GM06990 (cell line): ENCODE data around the gene SPTBN1.

Experiments
- DNase-seq: peaks from one replicate; pipeline ENCODE4 v3.0.0-alpha.2; 2011; ENCODE audit not compliant: insufficient read length; ENCODE audit errors: extremely low read depth
- H3K27me3 ChIP-seq: replicated peaks from 2 replicates; pipeline ENCODE4 v1.6.0; 2011; ENCODE audit warnings: low read length; ENCODE audit not compliant: control insufficient read depth, insufficient read depth
- H3K36me3 ChIP-seq: 2 replicates; pipeline ENCODE4 v1.5.1; 2011; ENCODE audit warnings: low read length; ENCODE audit not compliant: control insufficient read depth, insufficient read depth
- H3K4me3 ChIP-seq: replicated peaks from 2 replicates; pipeline ENCODE4 v1.5.1; 2011; ENCODE audit warnings: low read depth, mild to moderate bottlenecking, control low read depth, low read length
- TF ChIP-seq, protein P1 (sequence below): IDR thresholded peaks from 2 replicates; pipeline ENCODE4 v1.5.1; 2011; ENCODE audit warnings: low read length, control low read depth, mild to moderate bottlenecking, inconsistent platforms; ENCODE audit not compliant: insufficient read depth, poor library complexity, severe bottlenecking

The SPTBN1 gene

DNA sequence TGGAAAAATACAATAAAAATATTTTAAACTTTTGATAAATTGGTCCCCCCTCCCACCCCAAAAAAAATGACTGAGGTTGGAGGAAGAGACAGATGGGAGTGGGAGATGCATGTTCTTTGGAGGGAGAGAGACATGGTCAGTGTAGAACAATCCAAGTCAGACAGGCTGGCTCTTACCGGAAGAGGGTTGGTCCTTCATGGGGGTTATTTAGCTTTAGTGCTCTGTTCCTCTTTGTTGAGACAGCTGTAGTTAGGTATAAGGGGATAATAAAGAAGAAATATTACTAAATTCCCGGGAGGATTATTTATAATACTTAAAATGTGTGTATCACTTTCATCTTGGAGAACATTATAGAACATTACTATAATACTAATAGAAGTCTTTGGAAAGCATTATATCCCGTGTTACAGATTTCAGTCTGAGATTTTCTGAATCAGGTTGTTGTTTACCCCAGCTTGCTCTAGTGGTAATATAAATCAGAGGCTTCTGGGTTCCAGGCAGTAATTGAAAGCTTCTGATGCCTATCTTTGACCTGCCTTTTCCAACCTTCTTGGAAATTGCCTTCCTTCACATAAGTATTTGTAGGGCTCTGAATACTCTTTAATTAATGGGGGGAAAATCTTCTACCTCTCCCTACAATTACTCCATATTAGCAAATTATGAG, 87.7 kb downstream of the SPTBN1 start:
- DNase-seq: no peak
- no peak overlapping the region for H3K4me3 ChIP-seq
- H3K36me3 ChIP-seq: no peaks in the 10 kb centered on the region
- H3K27me3 ChIP-seq: no peaks in the 10 kb centered on the region
- TF ChIP-seq, protein P1, sequence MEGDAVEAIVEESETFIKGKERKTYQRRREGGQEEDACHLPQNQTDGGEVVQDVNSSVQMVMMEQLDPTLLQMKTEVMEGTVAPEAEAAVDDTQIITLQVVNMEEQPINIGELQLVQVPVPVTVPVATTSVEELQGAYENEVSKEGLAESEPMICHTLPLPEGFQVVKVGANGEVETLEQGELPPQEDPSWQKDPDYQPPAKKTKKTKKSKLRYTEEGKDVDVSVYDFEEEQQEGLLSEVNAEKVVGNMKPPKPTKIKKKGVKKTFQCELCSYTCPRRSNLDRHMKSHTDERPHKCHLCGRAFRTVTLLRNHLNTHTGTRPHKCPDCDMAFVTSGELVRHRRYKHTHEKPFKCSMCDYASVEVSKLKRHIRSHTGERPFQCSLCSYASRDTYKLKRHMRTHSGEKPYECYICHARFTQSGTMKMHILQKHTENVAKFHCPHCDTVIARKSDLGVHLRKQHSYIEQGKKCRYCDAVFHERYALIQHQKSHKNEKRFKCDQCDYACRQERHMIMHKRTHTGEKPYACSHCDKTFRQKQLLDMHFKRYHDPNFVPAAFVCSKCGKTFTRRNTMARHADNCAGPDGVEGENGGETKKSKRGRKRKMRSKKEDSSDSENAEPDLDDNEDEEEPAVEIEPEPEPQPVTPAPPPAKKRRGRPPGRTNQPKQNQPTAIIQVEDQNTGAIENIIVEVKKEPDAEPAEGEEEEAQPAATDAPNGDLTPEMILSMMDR: no peak

DNA sequence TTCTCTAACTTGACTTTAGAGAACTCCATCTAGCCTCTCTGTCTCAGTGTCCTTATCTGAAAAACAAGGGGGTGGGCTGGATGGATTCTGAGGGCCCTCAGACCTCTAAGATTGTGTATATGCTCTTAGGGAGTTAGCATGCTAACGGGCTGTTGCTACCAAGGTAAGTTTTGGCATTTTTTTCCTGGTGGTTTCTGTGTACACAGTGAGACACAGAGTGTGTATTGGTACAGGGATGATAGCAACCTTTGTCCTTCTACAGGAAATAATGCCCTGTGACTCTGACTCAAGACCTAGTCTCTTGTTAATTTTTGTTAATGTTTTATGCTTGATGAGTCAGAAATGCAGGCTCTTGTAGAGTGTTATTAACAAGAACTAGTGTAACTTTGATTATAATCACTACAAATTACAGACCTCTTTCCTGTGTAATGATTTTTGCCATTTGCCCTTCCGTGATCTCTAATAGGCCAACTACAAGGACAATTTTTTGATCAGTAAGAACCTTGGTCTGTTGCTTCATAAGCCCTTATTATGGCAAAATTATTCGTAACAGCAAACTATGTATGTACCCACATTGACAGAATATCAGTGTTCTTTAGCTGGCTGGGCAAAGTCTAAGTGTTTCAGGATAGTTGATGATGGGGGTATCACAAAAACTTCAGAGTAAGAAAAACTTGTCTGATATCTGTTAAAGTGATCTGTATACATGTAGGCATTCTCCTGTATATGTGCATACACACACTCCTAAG, 89.7 kb downstream of the SPTBN1 start:
- Histone ChIP-seq H3K27me3 (no peaks in the 10 kb centered on the region), H3K36me3 (no peaks in the 10 kb centered on the region), H3K4me3 (no peak overlapping the region)
- DNase-seq: no peak
- TF ChIP-seq, protein P1: no peak

DNA sequence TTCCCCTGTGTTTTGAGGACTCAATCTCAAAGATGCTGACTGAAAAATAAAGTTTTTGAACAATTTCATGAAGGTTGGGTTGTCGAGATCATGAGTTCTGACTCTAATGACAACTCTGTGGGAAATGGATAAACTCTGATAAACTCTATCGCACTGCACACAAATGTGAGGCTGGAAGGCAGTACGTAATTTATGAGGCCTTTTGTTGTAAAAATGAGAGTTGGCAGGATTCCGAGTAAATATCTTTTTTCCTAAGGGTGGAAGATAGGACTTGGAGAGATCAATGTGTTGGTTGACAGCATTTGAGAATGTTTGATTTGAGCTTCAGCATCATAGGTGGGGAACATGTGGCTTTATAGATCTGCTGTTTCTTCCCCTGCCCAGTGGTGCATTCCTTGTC, 90.4 kb downstream of the SPTBN1 start:
- no peak for DNase-seq
- TF ChIP-seq, protein P1: no peak

DNA sequence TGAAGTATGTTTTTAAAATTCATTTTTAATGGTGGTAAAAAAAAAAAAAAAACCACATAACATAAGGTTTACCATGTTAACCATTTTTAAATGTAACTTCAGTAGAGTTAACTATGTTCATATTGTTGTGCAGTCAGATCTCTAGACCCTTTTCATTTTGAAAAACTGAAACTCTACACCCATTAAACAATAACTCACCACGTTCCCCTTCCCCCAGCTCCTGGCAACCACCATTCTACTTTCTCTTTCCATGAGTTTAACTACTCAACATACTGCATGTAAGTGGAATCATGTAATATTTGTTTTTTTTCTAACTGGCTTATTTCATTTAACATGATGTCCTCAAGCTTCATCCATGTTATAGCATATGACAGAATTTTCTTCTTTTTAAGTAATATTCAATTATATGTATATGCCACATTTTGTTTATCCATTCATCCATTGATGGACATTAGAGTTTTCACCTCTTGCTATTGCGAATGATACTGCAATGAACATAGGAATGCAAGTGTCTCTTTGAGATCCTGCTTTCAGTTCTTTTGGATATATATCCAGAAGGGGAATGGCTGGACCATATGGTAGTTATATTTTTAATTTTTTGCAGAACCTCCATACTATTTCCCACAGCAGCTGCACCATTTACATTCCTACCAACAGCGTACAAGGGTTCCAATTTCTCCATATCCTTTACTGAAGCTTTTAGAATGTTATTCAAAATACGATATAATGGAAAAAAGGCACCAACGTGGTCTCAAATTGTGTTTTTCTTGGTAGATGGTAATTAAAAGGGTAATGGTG, 91.0 kb downstream of the SPTBN1 start:
- Histone ChIP-seq H3K36me3 (no peaks in the 10 kb centered on the region), H3K4me3 (no peak overlapping the region), H3K27me3 (no peaks in the 10 kb centered on the region)
- DNase-seq: no peak
- TF ChIP-seq, protein P1: no peak

More for the DNA sequence above, 90.4 kb downstream of the SPTBN1 start:
- Histone ChIP-seq H3K36me3 (no peaks in the 10 kb centered on the region), H3K4me3 (no peak overlapping the region), H3K27me3 (no peaks in the 10 kb centered on the region)

DNA sequence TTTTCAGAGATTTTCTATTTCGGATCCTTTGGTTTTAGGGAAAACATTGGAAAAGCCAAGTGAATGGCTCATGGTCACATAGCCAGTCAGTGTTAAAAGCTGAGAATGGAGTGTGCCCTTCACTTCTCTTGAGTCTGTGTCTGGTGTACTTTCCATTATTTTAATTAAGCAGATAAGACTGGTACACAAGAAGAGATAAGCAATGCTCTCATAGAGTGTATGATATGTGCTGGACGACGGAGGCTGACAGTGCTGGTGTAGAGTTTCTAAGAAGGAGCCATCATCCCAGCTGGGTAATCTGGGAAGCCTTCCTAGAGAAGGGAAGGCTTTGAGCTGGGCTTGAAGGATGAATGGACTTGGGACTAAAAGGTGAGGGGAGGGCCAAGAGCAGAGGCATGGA, 93.3 kb downstream of the SPTBN1 start:
- H3K36me3 ChIP-seq: no peaks in the 10 kb centered on the region
- DNase-seq: no peak
- no peak overlapping the region for H3K4me3 ChIP-seq
- TF ChIP-seq, protein P1: no peak
- no peaks in the 10 kb centered on the region for H3K27me3 ChIP-seq
